Liver (tissue), 9 donors: ENCODE data around the gene HS3ST4. TPM values are rescaled to one million over a fixed set of nuclear protein-coding genes. Genes with fewer than 3 reads are reported as not detected.

Source experiments
- DNase-seq: peaks from one replicate; pipeline ENCODE4 v3.0.0-alpha.2; 2017; ENCODE audit warnings: low spot score
- H3K27ac ChIP-seq, 2 donors: one replicate each; pipeline ENCODE4 v1.7.0; 2013; ENCODE audit warnings: inconsistent platforms in 2 of 2, low read length in 2 of 2, control low read depth in 1 of 2, low read depth in 1 of 2, mild to moderate bottlenecking in 1 of 2
- H3K27me3 ChIP-seq, 4 donors: one replicate each; pipeline versions ENCODE4 v1.6.1 to v1.7.0; 2013; ENCODE audit warnings: low read length in 3 of 4, inconsistent platforms in 1 of 4, mild to moderate bottlenecking in 1 of 4, moderate library complexity in 1 of 4; ENCODE audit not compliant: control insufficient read depth in 4 of 4, insufficient read depth in 4 of 4
- H3K36me3 ChIP-seq, 4 donors: one replicate each; pipeline versions ENCODE4 v1.6.1 to v1.7.0; 2013; ENCODE audit warnings: low read length in 3 of 4, mild to moderate bottlenecking in 3 of 4, low read depth in 1 of 4, moderate library complexity in 1 of 4; ENCODE audit not compliant: control insufficient read depth in 4 of 4, insufficient read depth in 3 of 4
- H3K4me1 ChIP-seq, 4 donors: one replicate each; pipeline versions ENCODE4 v1.6.1 to v1.7.0; 2013; ENCODE audit warnings: low read length in 3 of 4, mild to moderate bottlenecking in 3 of 4, moderate library complexity in 1 of 4; ENCODE audit not compliant: control insufficient read depth in 4 of 4, insufficient read depth in 4 of 4
- H3K4me3 ChIP-seq, 3 donors: one replicate each; pipeline versions ENCODE4 v1.6.1 to v1.7.0; 2013; ENCODE audit warnings: low read length in 3 of 3, control low read depth in 1 of 3, low read depth in 1 of 3, mild to moderate bottlenecking in 1 of 3
- H3K9ac ChIP-seq, 2 donors: one replicate each; pipeline ENCODE4 v1.7.0; 2013; ENCODE audit warnings: low read length in 2 of 2, mild to moderate bottlenecking in 2 of 2, moderate library complexity in 2 of 2, control low read depth in 1 of 2, low read depth in 1 of 2
- H3K9me3 ChIP-seq, 4 donors: one replicate each; pipeline versions ENCODE4 v1.6.1 to v1.7.0; 2013; ENCODE audit warnings: low read length in 3 of 4; ENCODE audit not compliant: control insufficient read depth in 4 of 4
- CTCF ChIP-seq: fragments of 150-350 bp; IDR thresholded peaks from 2 replicates; pipeline ENCODE4 v1.5.1; 2017; ENCODE audit warnings: improper control_type of control experiment, low read depth, low read length; ENCODE audit not compliant: missing input control
- FOXA1 ChIP-seq: IDR thresholded peaks from 2 replicates; pipeline ENCODE4 v1.6.1; 2016; ENCODE audit warnings: antibody characterized with exemption
- FOXA2 ChIP-seq: IDR thresholded peaks from 2 replicates; pipeline ENCODE4 v1.6.1; 2016; ENCODE audit warnings: antibody characterized with exemption
- MAX ChIP-seq: IDR thresholded peaks from 2 replicates; pipeline ENCODE4 v1.6.1; 2016; ENCODE audit warnings: antibody characterized with exemption
- NR2F2 ChIP-seq: IDR thresholded peaks from 2 replicates; pipeline ENCODE4 v1.6.1; 2016; ENCODE audit warnings: antibody characterized with exemption
- RXRA ChIP-seq, 2 donors: IDR thresholded peaks; 2 replicates each; pipeline ENCODE4 v1.6.1; 2017 to 2018; ENCODE audit warnings: antibody characterized with exemption in 2 of 2, mild to moderate bottlenecking in 1 of 2
- TAF1 ChIP-seq: conservative IDR thresholded peaks from 2 replicates; pipeline ENCODE4 v1.6.1; 2016; ENCODE audit warnings: antibody characterized with exemption, mild to moderate bottlenecking
- ZBTB33 ChIP-seq: IDR thresholded peaks from 2 replicates; pipeline ENCODE4 v1.6.1; 2016; ENCODE audit warnings: antibody characterized with exemption
- WGBS: extraction: QIAGEN DNeasy Blood & Tissue Kit; methylation state at CpG from one replicate; pipeline ENCODE4 v1.1.7; 2013; 5-methylcytosine and 5-hydroxymethylcytosine counted together
- polyA plus RNA-seq, 2 donors: library from polyadenylated mRNA; stranded (reverse) in 1 of 2; unstranded in 1 of 2; fragments of 200-250 nt in 1 of 2; fragments of >200 nt in 1 of 2; fragmentation: Nextera tagmentation in 1 of 2; extraction: Ambion mirVana in 1 of 2; gene quantifications; one replicate each; pipeline versions ENCODE4 v1.2.1 to v1.2.3, GENCODE V29; 2013 to 2015
- total RNA-seq, 2 donors: library from RNA; depleted of rRNA; stranded (reverse); fragments of >200 nt; gene quantifications; one replicate each; pipeline ENCODE4 v1.2.3, GENCODE V29; 2014
- TF ChIP-seq, protein P1 (sequence below): IDR thresholded peaks from 2 replicates; pipeline ENCODE4 v1.6.1; 2016; ENCODE audit warnings: antibody characterized with exemption, mild to moderate bottlenecking
- TF ChIP-seq, protein P2 (sequence below): IDR thresholded peaks from 2 replicates; pipeline ENCODE4 v1.6.1; 2016; ENCODE audit warnings: antibody characterized with exemption
- donor health status: healthy.
- donor health status: healthy.
- donor health status: healthy.
- donor health status: healthy.
- donor health status: healthy.

HS3ST4 gene
- total and polyA plus RNA-seq, 4 donors: not detected

GRCh38 chr16:25978218-25978617 lies 286.5 kb downstream of the HS3ST4 start:
- Histone ChIP-seq H3K4me1 (no peaks in the 10 kb centered on the region), H3K9ac (no peak overlapping the region), H3K27ac (no peak overlapping the region), H3K36me3 (no peaks in the 10 kb centered on the region), H3K27me3 (peaks cover 0 to 4% (median 0%) of the 10 kb centered on the region in 4 donors), H3K4me3 (no peak overlapping the region), H3K9me3 (peaks cover 0 to 2% (median 0%) of the 10 kb centered on the region in 4 donors)
- DNase-seq: no peak
- TF ChIP-seq CTCF: no peak

DNA sequence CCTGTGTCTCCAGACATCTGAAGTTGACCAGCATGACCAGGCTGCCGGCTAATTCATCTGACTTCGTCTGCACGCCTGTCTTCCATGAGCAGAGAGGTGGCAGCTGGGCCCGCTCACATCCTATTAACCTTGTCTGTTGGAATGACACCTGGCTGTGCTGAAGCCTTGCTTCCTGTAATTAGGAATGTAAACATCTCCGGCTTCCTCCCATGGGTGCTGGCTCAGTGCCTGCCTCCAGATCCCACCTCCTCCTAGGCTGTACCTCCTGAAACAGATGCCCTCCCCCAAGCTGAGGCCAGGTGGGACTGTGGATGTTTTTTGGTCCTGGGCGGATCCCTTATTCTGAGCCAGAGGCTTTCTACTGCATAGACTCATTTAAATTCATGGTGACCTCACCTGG lies 296.3 kb downstream of the HS3ST4 start:
- Histone ChIP-seq H3K27me3 (no peaks in the 10 kb centered on the region), H3K9ac (no peak overlapping the region), H3K27ac (no peak overlapping the region), H3K4me1 (no peaks in the 10 kb centered on the region), H3K36me3 (no peaks in the 10 kb centered on the region), H3K9me3 (no peaks in the 10 kb centered on the region), H3K4me3 (no peak overlapping the region)
- TF ChIP-seq FOXA1: no peak
- TF ChIP-seq NR2F2: no peak
- TF ChIP-seq, protein P1, sequence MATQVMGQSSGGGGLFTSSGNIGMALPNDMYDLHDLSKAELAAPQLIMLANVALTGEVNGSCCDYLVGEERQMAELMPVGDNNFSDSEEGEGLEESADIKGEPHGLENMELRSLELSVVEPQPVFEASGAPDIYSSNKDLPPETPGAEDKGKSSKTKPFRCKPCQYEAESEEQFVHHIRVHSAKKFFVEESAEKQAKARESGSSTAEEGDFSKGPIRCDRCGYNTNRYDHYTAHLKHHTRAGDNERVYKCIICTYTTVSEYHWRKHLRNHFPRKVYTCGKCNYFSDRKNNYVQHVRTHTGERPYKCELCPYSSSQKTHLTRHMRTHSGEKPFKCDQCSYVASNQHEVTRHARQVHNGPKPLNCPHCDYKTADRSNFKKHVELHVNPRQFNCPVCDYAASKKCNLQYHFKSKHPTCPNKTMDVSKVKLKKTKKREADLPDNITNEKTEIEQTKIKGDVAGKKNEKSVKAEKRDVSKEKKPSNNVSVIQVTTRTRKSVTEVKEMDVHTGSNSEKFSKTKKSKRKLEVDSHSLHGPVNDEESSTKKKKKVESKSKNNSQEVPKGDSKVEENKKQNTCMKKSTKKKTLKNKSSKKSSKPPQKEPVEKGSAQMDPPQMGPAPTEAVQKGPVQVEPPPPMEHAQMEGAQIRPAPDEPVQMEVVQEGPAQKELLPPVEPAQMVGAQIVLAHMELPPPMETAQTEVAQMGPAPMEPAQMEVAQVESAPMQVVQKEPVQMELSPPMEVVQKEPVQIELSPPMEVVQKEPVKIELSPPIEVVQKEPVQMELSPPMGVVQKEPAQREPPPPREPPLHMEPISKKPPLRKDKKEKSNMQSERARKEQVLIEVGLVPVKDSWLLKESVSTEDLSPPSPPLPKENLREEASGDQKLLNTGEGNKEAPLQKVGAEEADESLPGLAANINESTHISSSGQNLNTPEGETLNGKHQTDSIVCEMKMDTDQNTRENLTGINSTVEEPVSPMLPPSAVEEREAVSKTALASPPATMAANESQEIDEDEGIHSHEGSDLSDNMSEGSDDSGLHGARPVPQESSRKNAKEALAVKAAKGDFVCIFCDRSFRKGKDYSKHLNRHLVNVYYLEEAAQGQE: no peak
- no peak for DNase-seq
- WGBS: 48% methylated on average over 6 of the region's 6 CpGs

GRCh38 chr16:25988882-25989281 lies 297.1 kb downstream of the HS3ST4 start:
- no peak overlapping the region for H3K9ac ChIP-seq
- no peak overlapping the region for H3K4me3 ChIP-seq
- TF ChIP-seq CTCF: no peak
- TF ChIP-seq MAX: no peak
- no peak for TF ChIP-seq TAF1
- TF ChIP-seq ZBTB33: no peak
- TF ChIP-seq, protein P2, sequence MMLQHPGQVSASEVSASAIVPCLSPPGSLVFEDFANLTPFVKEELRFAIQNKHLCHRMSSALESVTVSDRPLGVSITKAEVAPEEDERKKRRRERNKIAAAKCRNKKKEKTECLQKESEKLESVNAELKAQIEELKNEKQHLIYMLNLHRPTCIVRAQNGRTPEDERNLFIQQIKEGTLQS: no peak
- TF ChIP-seq FOXA2: no peak
- no peak for TF ChIP-seq RXRA (IDR thresholded peaks at IDR 0.05)
- H3K4me1 ChIP-seq: no peaks in the 10 kb centered on the region
- no peaks in the 10 kb centered on the region for H3K9me3 ChIP-seq
- no peaks in the 10 kb centered on the region for H3K27me3 ChIP-seq
- WGBS: 78% methylated on average over 7 of the region's 7 CpGs
- no peak for DNase-seq
- no peaks in the 10 kb centered on the region for H3K36me3 ChIP-seq
- no peak overlapping the region for H3K27ac ChIP-seq
